ENCODE results near the gene SF3B3. TPM values are rescaled to one million over a fixed set of nuclear protein-coding genes. Genes with fewer than 3 reads are reported as not detected.

SF3B3 gene
- total RNA-seq, 1 donor from 2014 or later: 188 TPM

GRCh38 chr16:70552675-70553074 is 29.1 kb downstream of the SF3B3 start:
- Histone ChIP-seq H4K20me1 (ENCODE audit: low read depth) (peaks cover 92% of the 10 kb centered on the region), H3K9ac (no peak overlapping the region), H3F3A (ENCODE audit: low read depth) (peaks cover under 1% of the 10 kb centered on the region), H3K9me3 (ENCODE audit: low read depth) (no peaks in the 10 kb centered on the region), H3K4me3 (no peak overlapping the region), H3K27me3 (no peaks in the 10 kb centered on the region), H3K4me1 (no peaks in the 10 kb centered on the region), H3K79me2 (ENCODE audit: low read depth) (peaks cover 82% of the 10 kb centered on the region), H2AFZ (replicated peaks) (no peak overlapping the region), H3K4me2 (no peak overlapping the region), H3K27ac (no peak overlapping the region), H3K36me3 (peaks cover 30% of the 10 kb centered on the region)
- no peaks in the 10 kb centered on the region for H3K9me3 Mint-ChIP-seq
- no peaks in the 10 kb centered on the region for H3K27me3 Mint-ChIP-seq (ENCODE audit: insufficient read depth, low read depth)
- no peak for DNase-seq (ENCODE audit: low spot score)
- no peaks in the 10 kb centered on the region for H3K4me1 Mint-ChIP-seq
- no peak overlapping the region for H3K4me3 Mint-ChIP-seq
- H3K36me3 Mint-ChIP-seq: peaks cover 61% of the 10 kb centered on the region
- H3K27ac Mint-ChIP-seq: no peak overlapping the region
- TF ChIP-seq EZH2 (IDR thresholded peaks at IDR 0.05) (no peak), EZH2phosphoT487 (IDR thresholded peaks at IDR 0.05) (no peak), CTCF (IDR thresholded peaks at IDR 0.05) (no peak)

GRCh38 chr16:70553645-70554044 is 30.0 kb downstream of the SF3B3 start:
- no peak overlapping the region for H3K9ac ChIP-seq
- no peak overlapping the region for H3K4me3 Mint-ChIP-seq
- peaks cover under 1% of the 10 kb centered on the region for H3K27me3 Mint-ChIP-seq (ENCODE audit: insufficient read depth, low read depth)
- H3K4me1 ChIP-seq: no peaks in the 10 kb centered on the region
- H3F3A ChIP-seq (ENCODE audit: low read depth): peaks cover 10% of the 10 kb centered on the region
- no peak overlapping the region for H2AFZ ChIP-seq (replicated peaks)
- H4K20me1 ChIP-seq (ENCODE audit: low read depth): peaks cover 92% of the 10 kb centered on the region
- H3K79me2 ChIP-seq (ENCODE audit: low read depth): peaks cover 82% of the 10 kb centered on the region
- H3K9me3 Mint-ChIP-seq: no peaks in the 10 kb centered on the region
- no peak overlapping the region for H3K27ac Mint-ChIP-seq
- H3K4me3 ChIP-seq: no peak overlapping the region
- H3K36me3 Mint-ChIP-seq: peaks cover 57% of the 10 kb centered on the region
- DNase-seq (ENCODE audit: low spot score): no peak
- H3K27ac ChIP-seq: no peak overlapping the region
- TF ChIP-seq CTCF (IDR thresholded peaks at IDR 0.05): no peak
- no peak for TF ChIP-seq EZH2phosphoT487 (IDR thresholded peaks at IDR 0.05)
- TF ChIP-seq EZH2 (IDR thresholded peaks at IDR 0.05): no peak
- H3K27me3 ChIP-seq: no peaks in the 10 kb centered on the region
- peaks cover 39% of the 10 kb centered on the region for H3K36me3 ChIP-seq
- no peak overlapping the region for H3K4me2 ChIP-seq
- no peaks in the 10 kb centered on the region for H3K9me3 ChIP-seq (ENCODE audit: low read depth)
- no peaks in the 10 kb centered on the region for H3K4me1 Mint-ChIP-seq

GRCh38 chr16:70556063-70556462 is 32.4 kb downstream of the SF3B3 start:
- no peak for TF ChIP-seq EZH2phosphoT487 (IDR thresholded peaks at IDR 0.05)
- TF ChIP-seq EZH2 (IDR thresholded peaks at IDR 0.05): no peak
- TF ChIP-seq CTCF (IDR thresholded peaks at IDR 0.05): no peak
- Mint-ChIP-seq H3K4me3 (no peak overlapping the region), H3K36me3 (peaks cover 57% of the 10 kb centered on the region)

More at GRCh38 chr16:70556063-70556462, 32.4 kb downstream of the SF3B3 start:
- DNase-seq (ENCODE audit: low spot score): no peak
- Histone ChIP-seq H3K27ac (no peak overlapping the region), H3K4me2 (no peak overlapping the region), H3K36me3 (peaks cover 43% of the 10 kb centered on the region), H3F3A (ENCODE audit: low read depth) (peaks cover 18% of the 10 kb centered on the region), H2AFZ (replicated peaks) (no peak overlapping the region), H3K9ac (no peak overlapping the region), H3K79me2 (ENCODE audit: low read depth) (peaks cover 74% of the 10 kb centered on the region), H3K9me3 (ENCODE audit: low read depth) (no peaks in the 10 kb centered on the region), H3K4me1 (no peaks in the 10 kb centered on the region), H3K4me3 (no peak overlapping the region), H3K27me3 (no peaks in the 10 kb centered on the region), H4K20me1 (ENCODE audit: low read depth) (peaks cover 89% of the 10 kb centered on the region)
- no peak overlapping the region for H3K27ac Mint-ChIP-seq
- peaks cover 3% of the 10 kb centered on the region for H3K27me3 Mint-ChIP-seq (ENCODE audit: insufficient read depth, low read depth)
- no peaks in the 10 kb centered on the region for H3K9me3 Mint-ChIP-seq
- H3K4me1 Mint-ChIP-seq: no peaks in the 10 kb centered on the region
